Activated gamma-delta T cell (primary cell): ENCODE data around the gene LMAN2L.

Experiments
- DNase-seq: peaks from one replicate; lab custom pipeline; 2025; lab: John Stamatoyannopoulos, UW

Gene LMAN2L

DNA sequence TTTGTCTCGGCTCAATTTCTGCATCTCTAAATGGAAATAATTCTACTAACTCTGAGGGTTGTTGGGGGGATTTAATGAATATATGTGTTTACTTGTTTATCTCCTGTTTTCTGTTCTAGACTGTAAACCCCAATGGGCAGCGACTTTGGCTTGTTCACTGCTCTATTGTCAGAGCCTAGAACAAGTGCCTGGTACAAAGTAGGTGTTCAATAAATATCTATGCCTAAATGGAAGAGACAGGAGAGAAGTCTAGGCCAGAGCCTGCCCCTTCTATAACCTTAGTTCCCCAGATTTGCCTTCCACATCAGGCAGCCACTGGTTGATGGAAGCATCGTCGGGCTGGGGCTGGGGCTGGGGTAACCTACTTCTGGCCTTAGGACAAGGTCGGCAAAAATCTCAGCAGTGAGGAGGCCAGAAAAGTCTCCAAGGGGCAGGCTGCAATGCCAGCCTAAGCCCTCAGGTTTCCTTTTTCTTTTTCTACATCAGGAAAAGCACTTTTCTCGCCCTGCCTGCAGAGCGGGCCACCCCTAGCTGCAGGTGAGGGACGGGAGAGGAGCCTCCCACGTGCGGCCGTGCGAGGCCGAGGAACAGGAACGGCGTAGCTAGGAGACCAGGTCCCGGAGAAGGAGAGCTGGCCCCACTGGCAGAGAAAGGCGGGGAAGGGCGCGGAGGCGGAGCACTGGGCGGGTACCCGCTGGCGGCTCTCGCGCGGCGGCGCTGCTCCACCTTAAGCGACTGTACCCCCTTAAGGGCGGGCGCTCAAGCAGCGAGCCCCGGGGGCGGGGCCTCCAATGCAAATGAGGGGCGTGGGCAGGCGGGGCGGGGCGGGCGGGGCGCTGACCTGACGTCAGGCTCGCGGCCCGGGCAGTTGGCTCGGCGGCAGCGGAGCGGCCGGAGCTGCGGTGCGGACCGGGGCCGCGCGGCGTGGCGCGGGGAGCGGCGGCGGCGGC lies 20.4 kb upstream of the LMAN2L start, which contains the start of gene CNNM4:
TSS of gene CNNM4 (plus strand) at position 867 of the 950 bp plus-strand sequence. CDS start 98 bp downstream, outside the sequence.
- DNase-seq: peak; percentile 85

DNA sequence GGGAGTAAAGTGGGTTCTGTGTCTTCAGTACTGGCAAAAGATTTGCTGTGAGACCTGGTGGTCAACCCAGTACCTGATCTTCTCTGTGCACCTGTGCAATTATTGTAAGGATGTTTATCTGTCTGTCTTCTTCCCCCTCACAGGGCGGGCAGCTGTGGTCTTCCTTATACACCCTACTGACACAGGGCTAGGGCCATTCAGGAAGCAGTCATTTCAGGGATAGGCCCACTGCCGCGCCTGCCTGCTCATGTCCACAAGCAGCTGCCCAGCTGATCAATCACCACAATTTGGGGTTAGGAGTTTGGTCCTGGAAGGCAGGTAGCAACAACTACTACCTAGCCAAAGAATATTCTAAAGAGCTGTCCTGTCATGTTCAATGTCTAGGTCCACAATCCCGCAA lies 19.7 kb upstream of the LMAN2L start:
- no peak for DNase-seq

DNA sequence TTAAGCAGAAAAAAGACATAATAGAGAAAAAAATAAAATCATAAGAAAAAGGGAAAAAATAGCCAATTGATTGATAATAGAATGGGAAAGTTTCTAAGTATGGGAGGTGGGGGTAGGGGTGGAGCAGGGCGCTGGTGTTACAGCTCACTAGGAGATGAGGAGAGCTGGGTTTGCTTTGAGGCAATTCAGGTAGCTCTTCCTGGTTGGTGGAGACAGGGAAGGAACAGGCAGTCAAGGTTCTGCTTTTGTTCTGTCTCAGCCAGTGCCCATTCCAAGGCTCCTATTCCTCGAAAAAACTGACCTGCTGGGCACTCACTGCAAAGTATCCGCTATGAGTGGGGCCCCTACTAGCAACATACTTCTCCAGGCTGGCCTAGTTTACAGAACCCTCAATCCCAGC lies 19.1 kb upstream of the LMAN2L start:
- no peak for DNase-seq

- no peak for DNase-seq
These were observed 17.6 kb upstream of the LMAN2L start for GRCh38 chr2:96757477-96757860.

- DNase-seq: no peak
These were observed 17.1 kb upstream of the LMAN2L start for GRCh38 chr2:96756788-96757476.

- DNase-seq: no peak
These were observed 14.5 kb upstream of the LMAN2L start for GRCh38 chr2:96754317-96754716.

DNA sequence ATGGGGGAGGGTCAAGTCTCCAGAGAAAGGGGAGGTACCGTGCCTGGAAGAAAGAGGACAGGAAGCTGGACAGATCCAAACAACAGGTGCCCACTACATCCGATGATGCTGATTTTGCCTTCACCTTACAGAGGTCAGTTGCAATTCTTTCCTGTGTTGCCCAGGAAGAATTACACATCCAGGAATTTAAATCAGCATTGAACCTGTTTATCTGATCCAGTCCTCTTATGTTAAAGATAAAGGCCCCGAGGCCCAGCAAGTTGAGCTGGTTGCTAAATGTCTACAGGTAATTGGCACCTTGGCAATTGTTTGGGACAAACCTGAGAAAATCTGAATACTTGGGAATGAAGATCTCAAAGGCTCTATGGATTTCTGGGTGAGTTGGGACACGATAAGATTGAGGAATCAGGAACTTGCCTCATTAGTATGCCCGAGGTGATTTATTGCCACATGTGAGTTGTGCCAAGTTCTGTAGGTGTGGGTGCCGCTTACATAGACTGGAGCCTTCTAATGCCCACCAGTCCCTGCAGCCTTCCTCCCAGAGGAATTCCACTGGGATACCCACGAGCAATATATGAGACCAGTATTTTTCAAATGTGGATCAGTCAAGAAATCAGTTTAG lies 13.9 kb upstream of the LMAN2L start:
- no peak for DNase-seq

DNA sequence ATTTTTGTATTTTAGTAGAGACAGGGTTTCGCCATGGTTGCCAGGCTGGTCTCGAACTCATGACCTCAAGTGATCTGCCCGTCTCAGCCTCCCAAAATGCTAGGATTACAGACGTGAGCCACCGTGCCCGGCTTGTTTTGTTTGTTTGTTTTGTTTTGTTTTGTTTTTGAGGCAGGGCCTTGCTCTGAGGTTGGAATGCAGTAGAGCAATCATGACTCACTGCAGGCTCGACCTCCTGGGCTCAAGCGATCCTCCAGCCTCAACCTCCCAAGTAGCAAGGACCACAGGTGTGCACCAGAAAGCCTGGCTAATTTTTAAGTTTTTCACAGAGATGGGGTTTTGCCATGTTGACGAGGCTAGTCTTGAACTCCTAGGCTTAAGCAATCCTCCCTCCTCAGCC lies 11.9 kb upstream of the LMAN2L start:
- no peak for DNase-seq

GRCh38 chr2:96747061-96747617 lies 7.3 kb upstream of the LMAN2L start:
- no peak for DNase-seq

- no peak for DNase-seq
These were observed 710 bp downstream of the LMAN2L start for GRCh38 chr2:96739076-96739632.

DNA sequence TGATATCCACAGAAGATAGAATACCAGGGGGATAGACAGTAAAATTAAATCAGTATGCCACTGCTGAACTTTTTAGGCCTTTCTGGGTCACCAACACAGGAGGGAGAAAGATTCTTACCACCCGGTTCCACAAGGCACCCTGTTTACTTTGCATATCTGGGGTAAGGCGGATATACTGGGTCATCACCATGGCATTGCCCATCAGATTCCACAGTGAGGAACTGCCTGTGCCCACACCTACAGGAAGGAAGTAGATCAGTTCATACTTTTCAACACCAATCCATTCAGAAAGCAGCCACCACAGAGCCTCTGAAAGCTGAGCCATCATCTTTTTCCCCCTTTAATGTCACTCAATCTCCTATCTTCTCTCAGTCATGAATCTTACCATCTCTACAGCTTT lies 2.0 kb downstream of the LMAN2L start:
- no peak for DNase-seq

GRCh38 chr2:96737251-96737650 lies 2.6 kb downstream of the LMAN2L start:
- DNase-seq: no peak

GRCh38 chr2:96734880-96735583 lies 4.8 kb downstream of the LMAN2L start:
- DNase-seq: no peak

GRCh38 chr2:96733931-96734330 lies 5.9 kb downstream of the LMAN2L start:
- DNase-seq: no peak

DNA sequence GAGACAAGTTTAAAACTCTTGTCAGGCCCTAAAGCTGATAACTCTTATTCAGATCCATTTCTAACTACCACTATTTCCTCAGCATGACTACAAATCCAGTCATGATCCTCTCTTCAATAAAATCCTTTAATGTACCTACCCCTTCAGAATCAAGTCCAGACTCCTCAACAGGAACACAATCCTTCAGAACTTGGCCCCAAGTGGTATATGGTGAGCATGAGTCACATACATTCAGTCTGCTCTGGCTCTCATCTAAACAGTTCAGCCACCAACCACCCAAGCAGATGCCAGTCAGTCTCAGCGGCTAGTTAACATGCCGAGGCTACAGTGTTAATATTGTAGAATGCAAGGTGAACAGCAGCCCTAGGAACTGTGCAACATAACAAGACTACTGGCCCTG lies 9.7 kb downstream of the LMAN2L start:
- DNase-seq: no peak

GRCh38 chr2:96729748-96730147 lies 10.1 kb downstream of the LMAN2L start:
- DNase-seq: no peak

DNA sequence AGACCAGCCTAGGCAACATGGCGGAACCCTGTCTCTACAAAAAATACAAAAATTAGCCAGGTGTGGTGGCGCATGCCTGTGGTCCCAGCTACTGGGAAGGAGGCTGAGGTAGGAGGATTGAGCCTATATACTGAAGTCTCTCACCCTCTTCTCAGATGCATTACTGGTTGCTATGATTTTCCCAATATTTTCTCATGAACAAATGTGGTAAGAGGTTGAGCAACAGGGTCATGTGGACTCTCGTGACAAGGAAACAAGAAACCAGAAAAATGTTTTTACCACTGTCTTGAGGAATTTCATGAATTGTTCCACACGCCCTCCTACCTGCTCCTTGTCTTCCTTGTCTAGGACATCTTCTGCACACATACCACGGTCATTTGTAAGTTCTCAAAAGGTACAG lies 12.4 kb downstream of the LMAN2L start:
- no peak for DNase-seq

- no peak for DNase-seq
These were observed 13.7 kb downstream of the LMAN2L start for GRCh38 chr2:96726131-96726530.

- no peak for DNase-seq
These were observed 23.5 kb downstream of the LMAN2L start for GRCh38 chr2:96716388-96716787.

DNA sequence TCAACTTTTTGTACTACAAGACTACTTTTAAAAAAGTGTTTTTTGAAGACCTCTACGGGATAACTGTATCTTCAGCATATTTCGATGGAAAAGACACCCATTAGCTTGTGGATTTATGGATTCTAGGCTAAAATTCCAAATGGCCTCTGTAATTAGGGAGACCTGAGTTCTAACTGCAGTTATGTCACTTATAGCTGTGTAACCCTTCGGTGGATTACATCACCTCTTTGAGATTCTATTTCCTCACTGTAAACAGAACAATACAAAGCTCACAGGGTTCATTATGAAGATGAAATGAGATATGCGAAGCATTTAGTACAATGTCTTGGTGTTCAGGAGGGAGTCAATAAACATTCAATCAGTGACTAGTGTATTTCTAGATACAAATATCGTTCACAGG lies 24.2 kb downstream of the LMAN2L start:
- DNase-seq: no peak

DNA sequence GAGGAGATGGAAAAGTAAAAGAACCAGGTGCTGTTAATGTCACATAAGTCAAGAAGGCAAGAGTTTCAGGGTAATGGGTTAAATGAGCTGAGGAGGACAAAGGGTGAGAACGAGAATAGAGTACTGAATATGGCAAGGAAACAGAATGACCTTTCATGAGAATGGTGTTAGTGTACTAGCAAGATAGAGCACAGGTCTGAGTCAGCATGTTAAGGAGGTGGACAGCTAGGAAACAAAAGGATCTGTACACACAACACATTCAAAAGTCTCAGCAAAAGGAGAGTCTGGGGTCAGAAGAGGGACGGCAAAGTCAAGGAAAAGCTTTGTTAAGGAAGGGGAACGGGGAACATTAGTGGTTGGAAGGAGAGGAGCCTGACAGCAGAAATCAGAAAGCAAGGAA lies 28.9 kb downstream of the LMAN2L start:
- no peak for DNase-seq
